K562 (cell line): ENCODE data around the gene GNAZ. TPM values are rescaled to one million over a fixed set of nuclear protein-coding genes. Genes with fewer than 3 reads are reported as not detected.

Source experiments
- ARNT ChIP-seq, 2 experiments: fragments of 450-650 bp; IDR thresholded peaks; 2 replicates each; pipeline ENCODE4 v1.6.1; 2016; ENCODE audit warnings: mild to moderate bottlenecking in 1 of 2
- HMG20B ChIP-seq: fragments of 250-450 bp; sonication (Bioruptor Pico); IDR thresholded peaks from 2 replicates; pipeline ENCODE4 v1.5.0; 2021; ENCODE audit warnings: mild to moderate bottlenecking
- ILF3 ChIP-seq: fragments of 450-650 bp; IDR thresholded peaks from 2 replicates; pipeline ENCODE4 v1.6.1; 2018; ENCODE audit warnings: antibody characterized with exemption, mild to moderate bottlenecking, moderate library complexity, borderline replicate concordance
- MCM3 ChIP-seq: fragments of 450-650 bp; IDR thresholded peaks from 2 replicates; pipeline ENCODE4 v1.6.1; 2016
- NR2C1 ChIP-seq, 2 experiments: fragments of 450-650 bp; IDR thresholded peaks; 2 replicates each; pipeline ENCODE4 v1.6.1; 2017; ENCODE audit warnings: mild to moderate bottlenecking in 2 of 2, antibody characterized with exemption in 1 of 2, inconsistent platforms in 1 of 2, missing compliant biosample characterization in 1 of 2, missing genetic modification characterization in 1 of 2
- NR2F6 ChIP-seq: fragments of 450-650 bp; formaldehyde crosslinking; IDR thresholded peaks from 2 replicates; pipeline ENCODE4 v1.4.0; 2020; ENCODE audit warnings: mild to moderate bottlenecking
- POLR3A ChIP-seq: IDR thresholded peaks from 2 replicates; pipeline ENCODE4 v1.6.1; 2011; ENCODE audit warnings: borderline replicate concordance, mild to moderate bottlenecking, moderate library complexity; ENCODE audit not compliant: insufficient read length, insufficient read depth; ENCODE audit errors: extremely low read depth
- RBM14 ChIP-seq: fragments of 200-400 bp; formaldehyde crosslinking; IDR thresholded peaks from 2 replicates; pipeline ENCODE4 v1.6.1; 2018; ENCODE audit warnings: low read depth, mild to moderate bottlenecking, low read length, moderate library complexity, borderline replicate concordance; ENCODE audit not compliant: insufficient read depth
- ZNF324 ChIP-seq: fragments of 250-450 bp; sonication (Bioruptor Pico); IDR thresholded peaks from 2 replicates; pipeline ENCODE4 v1.4.0; 2020; ENCODE audit warnings: mild to moderate bottlenecking
- polyA plus RNA-seq, 8 experiments: library from polyadenylated mRNA; depleted of rRNA in 4 of 8; stranded (reverse) in 5 of 8; unstranded in 3 of 8; fragments of >200 nt; fragmentation: Nextera tagmentation in 2 of 8; fragmentation: Illumina TruSeq in 1 of 8; extraction: Ambion mirVana in 2 of 8; extraction: Trizol in 1 of 8; gene quantifications; 2 replicates each; pipeline versions ENCODE4 v1.2.1 to v1.2.3, GENCODE V29; 2011 to 2014; ENCODE audit warnings: inconsistent platforms in 1 of 8, missing spikeins in 1 of 8
- total RNA-seq, 7 experiments: library from RNA; depleted of rRNA in 6 of 7; stranded (reverse); fragments of >200 nt in 6 of 7; fragmentation: Illumina TruSeq in 2 of 7; extraction: Trizol in 2 of 7; gene quantifications; 2 replicates each; pipeline versions ENCODE4 v1.2.1 to v1.2.3, GENCODE V29; 2011 to 2021; ENCODE audit warnings: low replicate concordance in 1 of 7
- TF ChIP-seq, protein P1 (sequence below): fragments of 150-350 bp; conservative IDR thresholded peaks from 2 replicates; pipeline ENCODE4 v1.6.1; 2014; ENCODE audit warnings: low read length
- TF ChIP-seq, protein P2 (sequence below), 2 experiments: fragments of 450-650 bp; conservative IDR thresholded peaks; 2 replicates each; pipeline ENCODE4 v1.6.1; 2017; ENCODE audit warnings: mild to moderate bottlenecking in 2 of 2, moderate library complexity in 2 of 2
- TF ChIP-seq, protein P3 (sequence below), 2 experiments: fragments of 450-650 bp in 1 of 2; sonication (generic) in 1 of 2; formaldehyde crosslinking; conservative IDR thresholded peaks; 2 replicates each; pipeline versions ENCODE4 v1.4.0 to v1.8.1; 2020 to 2022; ENCODE audit warnings: mild to moderate bottlenecking in 1 of 2, missing genetic modification reagents in 1 of 2
- TF ChIP-seq, protein P4 (sequence below): fragments of 250-450 bp; sonication (Bioruptor Pico); IDR thresholded peaks from 2 replicates; pipeline ENCODE4 v1.8.0; 2022; ENCODE audit warnings: inconsistent platforms
- TF ChIP-seq, protein P5 (sequence below): IDR thresholded peaks from 2 replicates; pipeline ENCODE4 v1.6.1; 2012; ENCODE audit warnings: low read depth, low read length, improper control_type of control experiment, borderline replicate concordance
- TF ChIP-seq, protein P6 (sequence below): fragments of 450-650 bp; conservative IDR thresholded peaks from 2 replicates; pipeline ENCODE4 v1.6.1; 2016; ENCODE audit warnings: missing genetic modification characterization, low read depth, mild to moderate bottlenecking, control low read depth, missing compliant biosample characterization

GNAZ gene
- total and polyA plus RNA-seq, 9 of the 15 experiments (the other 6 are each of a cell fraction or from before 2014, with no cell fraction given): 0.04 to 0.22 (median 0.13) TPM; not detected in 3

DNA sequence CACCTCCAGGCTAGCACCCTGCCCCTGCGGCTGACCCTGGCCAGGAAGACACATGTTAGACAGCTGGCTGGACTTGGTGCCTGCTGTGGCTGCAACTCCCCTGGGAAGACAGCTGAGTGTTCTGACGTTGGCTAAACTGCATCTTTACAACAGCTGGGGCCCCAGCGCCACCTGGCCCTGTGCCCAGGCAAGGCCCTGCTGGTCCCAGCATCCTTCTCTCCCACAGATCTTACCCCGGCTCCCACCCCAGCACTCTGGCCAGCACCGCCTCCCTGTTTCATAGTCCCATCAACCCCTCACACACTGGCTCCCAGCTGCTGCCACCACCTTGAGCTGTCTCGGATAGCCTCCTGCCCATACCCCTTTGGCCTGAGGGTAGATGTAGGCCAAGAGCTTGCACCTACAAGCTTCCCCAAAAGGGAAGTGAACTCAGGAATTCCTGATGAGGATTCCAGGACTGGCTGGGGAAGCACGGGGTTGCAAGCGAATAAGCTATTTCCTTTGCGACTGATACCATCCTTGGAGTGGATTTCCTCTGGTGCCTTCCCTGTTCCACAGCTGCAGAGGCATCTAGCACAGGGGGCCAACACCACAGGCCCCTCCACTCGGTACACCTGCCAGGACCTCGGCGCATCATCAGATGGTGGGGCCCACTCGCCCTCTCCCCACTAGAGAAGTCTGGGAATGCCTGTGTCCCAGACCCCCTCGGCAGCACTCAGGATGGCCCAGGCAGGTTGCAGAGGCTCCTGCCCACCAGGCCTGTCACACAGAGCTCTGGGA is 42.9 kb downstream of the GNAZ start (continued):
- TF ChIP-seq, protein P1, sequence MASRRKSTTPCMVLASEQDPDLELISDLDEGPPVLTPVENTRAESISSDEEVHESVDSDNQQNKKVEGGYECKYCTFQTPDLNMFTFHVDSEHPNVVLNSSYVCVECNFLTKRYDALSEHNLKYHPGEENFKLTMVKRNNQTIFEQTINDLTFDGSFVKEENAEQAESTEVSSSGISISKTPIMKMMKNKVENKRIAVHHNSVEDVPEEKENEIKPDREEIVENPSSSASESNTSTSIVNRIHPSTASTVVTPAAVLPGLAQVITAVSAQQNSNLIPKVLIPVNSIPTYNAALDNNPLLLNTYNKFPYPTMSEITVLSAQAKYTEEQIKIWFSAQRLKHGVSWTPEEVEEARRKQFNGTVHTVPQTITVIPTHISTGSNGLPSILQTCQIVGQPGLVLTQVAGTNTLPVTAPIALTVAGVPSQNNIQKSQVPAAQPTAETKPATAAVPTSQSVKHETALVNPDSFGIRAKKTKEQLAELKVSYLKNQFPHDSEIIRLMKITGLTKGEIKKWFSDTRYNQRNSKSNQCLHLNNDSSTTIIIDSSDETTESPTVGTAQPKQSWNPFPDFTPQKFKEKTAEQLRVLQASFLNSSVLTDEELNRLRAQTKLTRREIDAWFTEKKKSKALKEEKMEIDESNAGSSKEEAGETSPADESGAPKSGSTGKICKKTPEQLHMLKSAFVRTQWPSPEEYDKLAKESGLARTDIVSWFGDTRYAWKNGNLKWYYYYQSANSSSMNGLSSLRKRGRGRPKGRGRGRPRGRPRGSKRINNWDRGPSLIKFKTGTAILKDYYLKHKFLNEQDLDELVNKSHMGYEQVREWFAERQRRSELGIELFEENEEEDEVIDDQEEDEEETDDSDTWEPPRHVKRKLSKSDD: 0 out of 2 replicates have a peak, but pooled peaks have one; percentile 2
- TF ChIP-seq NR2F6 (no peak), ILF3 (no peak), NR2C1 (IDR thresholded peaks at IDR 0.05) (no peak), NR2C1 (tag; IDR thresholded peaks at IDR 0.05) (no peak), MCM3 (peak; percentile 74; the same call in 1 of the 2 replicates), ARNT (IDR thresholded peaks at IDR 0.05) (no peak), ZNF324 (CRISPR knock-in tag) (no peak), HMG20B (CRISPR knock-in tag) (no peak), RBM14 (no peak), POLR3A (no peak)
- TF ChIP-seq, protein P2, sequence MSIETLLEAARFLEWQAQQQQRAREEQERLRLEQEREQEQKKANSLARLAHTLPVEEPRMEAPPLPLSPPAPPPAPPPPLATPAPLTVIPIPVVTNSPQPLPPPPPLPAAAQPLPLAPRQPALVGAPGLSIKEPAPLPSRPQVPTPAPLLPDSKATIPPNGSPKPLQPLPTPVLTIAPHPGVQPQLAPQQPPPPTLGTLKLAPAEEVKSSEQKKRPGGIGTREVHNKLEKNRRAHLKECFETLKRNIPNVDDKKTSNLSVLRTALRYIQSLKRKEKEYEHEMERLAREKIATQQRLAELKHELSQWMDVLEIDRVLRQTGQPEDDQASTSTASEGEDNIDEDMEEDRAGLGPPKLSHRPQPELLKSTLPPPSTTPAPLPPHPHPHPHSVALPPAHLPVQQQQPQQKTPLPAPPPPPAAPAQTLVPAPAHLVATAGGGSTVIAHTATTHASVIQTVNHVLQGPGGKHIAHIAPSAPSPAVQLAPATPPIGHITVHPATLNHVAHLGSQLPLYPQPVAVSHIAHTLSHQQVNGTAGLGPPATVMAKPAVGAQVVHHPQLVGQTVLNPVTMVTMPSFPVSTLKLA (conservative IDR thresholded peaks at IDR 0.05): no peak
- TF ChIP-seq, protein P3, sequence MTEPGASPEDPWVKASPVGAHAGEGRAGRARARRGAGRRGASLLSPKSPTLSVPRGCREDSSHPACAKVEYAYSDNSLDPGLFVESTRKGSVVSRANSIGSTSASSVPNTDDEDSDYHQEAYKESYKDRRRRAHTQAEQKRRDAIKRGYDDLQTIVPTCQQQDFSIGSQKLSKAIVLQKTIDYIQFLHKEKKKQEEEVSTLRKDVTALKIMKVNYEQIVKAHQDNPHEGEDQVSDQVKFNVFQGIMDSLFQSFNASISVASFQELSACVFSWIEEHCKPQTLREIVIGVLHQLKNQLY (CRISPR knock-in tag; conservative IDR thresholded peaks at IDR 0.05): 0 out of 4 replicates have a peak, but pooled peaks of 1 of the 2 experiments have one; percentile 16
- TF ChIP-seq, protein P4, sequence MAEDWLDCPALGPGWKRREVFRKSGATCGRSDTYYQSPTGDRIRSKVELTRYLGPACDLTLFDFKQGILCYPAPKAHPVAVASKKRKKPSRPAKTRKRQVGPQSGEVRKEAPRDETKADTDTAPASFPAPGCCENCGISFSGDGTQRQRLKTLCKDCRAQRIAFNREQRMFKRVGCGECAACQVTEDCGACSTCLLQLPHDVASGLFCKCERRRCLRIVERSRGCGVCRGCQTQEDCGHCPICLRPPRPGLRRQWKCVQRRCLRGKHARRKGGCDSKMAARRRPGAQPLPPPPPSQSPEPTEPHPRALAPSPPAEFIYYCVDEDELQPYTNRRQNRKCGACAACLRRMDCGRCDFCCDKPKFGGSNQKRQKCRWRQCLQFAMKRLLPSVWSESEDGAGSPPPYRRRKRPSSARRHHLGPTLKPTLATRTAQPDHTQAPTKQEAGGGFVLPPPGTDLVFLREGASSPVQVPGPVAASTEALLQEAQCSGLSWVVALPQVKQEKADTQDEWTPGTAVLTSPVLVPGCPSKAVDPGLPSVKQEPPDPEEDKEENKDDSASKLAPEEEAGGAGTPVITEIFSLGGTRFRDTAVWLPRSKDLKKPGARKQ (CRISPR knock-in tag): no peak
- TF ChIP-seq, protein P5, sequence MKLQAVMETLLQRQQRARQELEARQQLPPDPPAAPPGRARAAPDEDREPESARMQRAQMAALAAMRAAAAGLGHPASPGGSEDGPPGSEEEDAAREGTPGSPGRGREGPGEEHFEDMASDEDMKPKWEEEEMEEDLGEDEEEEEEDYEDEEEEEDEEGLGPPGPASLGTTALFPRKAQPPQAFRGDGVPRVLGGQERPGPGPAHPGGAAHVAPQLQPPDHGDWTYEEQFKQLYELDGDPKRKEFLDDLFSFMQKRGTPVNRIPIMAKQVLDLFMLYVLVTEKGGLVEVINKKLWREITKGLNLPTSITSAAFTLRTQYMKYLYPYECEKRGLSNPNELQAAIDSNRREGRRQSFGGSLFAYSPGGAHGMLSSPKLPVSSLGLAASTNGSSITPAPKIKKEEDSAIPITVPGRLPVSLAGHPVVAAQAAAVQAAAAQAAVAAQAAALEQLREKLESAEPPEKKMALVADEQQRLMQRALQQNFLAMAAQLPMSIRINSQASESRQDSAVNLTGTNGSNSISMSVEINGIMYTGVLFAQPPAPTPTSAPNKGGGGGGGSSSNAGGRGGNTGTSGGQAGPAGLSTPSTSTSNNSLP: no peak
- TF ChIP-seq, protein P6, sequence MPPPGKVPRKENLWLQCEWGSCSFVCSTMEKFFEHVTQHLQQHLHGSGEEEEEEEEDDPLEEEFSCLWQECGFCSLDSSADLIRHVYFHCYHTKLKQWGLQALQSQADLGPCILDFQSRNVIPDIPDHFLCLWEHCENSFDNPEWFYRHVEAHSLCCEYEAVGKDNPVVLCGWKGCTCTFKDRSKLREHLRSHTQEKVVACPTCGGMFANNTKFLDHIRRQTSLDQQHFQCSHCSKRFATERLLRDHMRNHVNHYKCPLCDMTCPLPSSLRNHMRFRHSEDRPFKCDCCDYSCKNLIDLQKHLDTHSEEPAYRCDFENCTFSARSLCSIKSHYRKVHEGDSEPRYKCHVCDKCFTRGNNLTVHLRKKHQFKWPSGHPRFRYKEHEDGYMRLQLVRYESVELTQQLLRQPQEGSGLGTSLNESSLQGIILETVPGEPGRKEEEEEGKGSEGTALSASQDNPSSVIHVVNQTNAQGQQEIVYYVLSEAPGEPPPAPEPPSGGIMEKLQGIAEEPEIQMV: no peak
